ENCODE measurements around the gene AIG1. TPM values are rescaled to one million over a fixed set of nuclear protein-coding genes. Genes with fewer than 3 reads are reported as not detected.

AIG1 gene
- total RNA-seq, 2 donors from 2014 or later: 11.9 to 13.5 TPM

DNA sequence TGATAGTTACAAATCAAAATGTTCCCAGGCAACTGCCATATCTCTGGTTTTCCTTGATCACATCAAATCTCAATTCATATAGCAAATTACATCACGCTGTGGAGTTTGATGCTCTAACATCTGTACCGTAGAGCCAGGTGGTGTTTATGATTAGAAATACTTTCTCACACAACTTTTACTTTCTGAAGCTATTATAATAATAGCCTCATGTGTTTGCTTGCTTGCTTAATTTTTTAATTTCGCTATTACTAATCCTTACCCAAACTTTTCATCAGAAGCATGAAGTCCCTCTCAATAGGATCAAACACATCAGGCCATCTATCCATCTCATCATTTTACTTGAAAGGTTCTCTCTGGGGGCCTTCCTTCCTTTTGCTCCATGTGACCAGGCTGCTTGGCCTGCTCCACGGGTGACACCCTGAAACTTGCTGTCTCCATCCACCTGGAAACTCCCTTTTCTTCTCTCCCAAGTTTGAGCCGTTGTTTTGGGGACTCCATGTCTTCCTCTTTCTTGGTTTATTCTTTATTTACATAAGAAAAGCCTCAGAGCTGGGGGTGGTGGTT lies 314.4 kb downstream of the AIG1 start:
- 83 to 84% methylated on average over 5 of the region's 5 CpGs for WGBS, 2 donors
- no peaks in the 10 kb centered on the region for H3K9me3 ChIP-seq
- no peak for DNase-seq
- no peaks in the 10 kb centered on the region for H3K36me3 ChIP-seq (replicated peaks in 1 of 2; ENCODE audit: insufficient read depth in 1 of 2, low read depth in 2 of 2)
- TF ChIP-seq CTCF (IDR thresholded peaks at IDR 0.05) (no peak), POLR2A (IDR thresholded peaks at IDR 0.05) (no peak)
- intact Hi-C loops (cut with DNase I): no loop called here
- H3K4me3 ChIP-seq: no peak overlapping the region
- H3K4me1 ChIP-seq: no peaks in the 10 kb centered on the region
- no peak for ATAC-seq
- no peak overlapping the region for H3K27ac ChIP-seq
- no peaks in the 10 kb centered on the region for H3K27me3 ChIP-seq

DNA sequence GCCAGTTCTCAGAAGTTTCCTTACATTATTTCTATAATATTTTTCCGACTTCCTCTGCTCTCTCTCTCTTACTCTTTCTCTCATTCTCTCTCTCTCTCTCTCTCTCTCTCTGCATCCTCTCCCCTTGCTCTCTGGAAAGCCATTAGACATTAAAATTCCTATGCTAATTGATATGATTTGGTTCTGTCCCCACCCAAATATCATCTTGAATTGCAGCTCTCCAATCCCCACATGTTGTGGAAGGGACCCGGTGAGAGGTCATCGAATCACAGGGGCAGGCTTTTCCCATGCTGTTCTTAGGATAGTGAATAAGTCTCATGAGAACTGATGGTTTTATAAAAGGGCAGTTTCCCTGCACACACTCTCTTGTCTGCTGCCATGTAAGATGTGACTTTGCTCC lies 315.7 kb downstream of the AIG1 start:
- H3K4me1 ChIP-seq: no peaks in the 10 kb centered on the region
- WGBS, 2 donors: 81 to 88% methylated on average over 3 of the region's 3 CpGs
- DNase-seq (no peak), ATAC-seq (no peak)
- H3K9me3 ChIP-seq: no peaks in the 10 kb centered on the region
- intact Hi-C loops (cut with DNase I): no loop called here
- no peak overlapping the region for H3K27ac ChIP-seq
- no peaks in the 10 kb centered on the region for H3K27me3 ChIP-seq
- H3K36me3 ChIP-seq (replicated peaks in 1 of 2; ENCODE audit: insufficient read depth in 1 of 2, low read depth in 2 of 2): no peaks in the 10 kb centered on the region
- TF ChIP-seq POLR2A (IDR thresholded peaks at IDR 0.05): no peak
- no peak for TF ChIP-seq CTCF (IDR thresholded peaks at IDR 0.05)
- no peak overlapping the region for H3K4me3 ChIP-seq

DNA sequence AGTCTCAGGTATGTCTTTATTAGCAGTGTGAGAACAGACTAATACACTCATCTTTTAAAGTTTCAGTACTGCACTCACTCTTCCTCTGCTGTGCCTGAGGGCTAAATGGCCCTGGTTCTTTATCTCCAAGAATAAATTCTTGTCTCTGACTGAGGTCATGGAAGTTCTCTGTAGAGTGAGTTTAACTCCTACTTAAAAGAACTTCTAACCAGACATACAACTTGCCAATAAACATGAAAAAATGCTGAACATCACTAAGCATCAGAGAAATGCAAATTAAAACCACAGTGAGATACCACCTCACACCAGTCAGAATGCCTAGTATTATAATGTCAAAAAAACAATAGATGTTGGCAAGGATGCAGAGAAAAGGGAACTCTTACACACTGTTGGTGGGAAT lies 316.2 kb downstream of the AIG1 start:
- Histone ChIP-seq H3K27me3 (no peaks in the 10 kb centered on the region), H3K4me3 (no peak overlapping the region), H3K36me3 (replicated peaks in 1 of 2; ENCODE audit: insufficient read depth in 1 of 2, low read depth in 2 of 2) (no peaks in the 10 kb centered on the region), H3K4me1 (no peaks in the 10 kb centered on the region), H3K9me3 (no peaks in the 10 kb centered on the region), H3K27ac (no peak overlapping the region)
- intact Hi-C loops (cut with DNase I): no loop called here
- ATAC-seq: no peak
- TF ChIP-seq CTCF (IDR thresholded peaks at IDR 0.05) (no peak), POLR2A (IDR thresholded peaks at IDR 0.05) (no peak)
- DNase-seq: no peak

GRCh38 chr6:143385636-143386035 lies 324.9 kb downstream of the AIG1 start:
- ATAC-seq (no peak), DNase-seq (no peak)
- no peaks in the 10 kb centered on the region for H3K36me3 ChIP-seq (replicated peaks in 1 of 2; ENCODE audit: insufficient read depth in 1 of 2, low read depth in 2 of 2)
- intact Hi-C loops (cut with DNase I): no loop called here
- no peak overlapping the region for H3K4me3 ChIP-seq
- 77 to 88% methylated on average over 2 of the region's 2 CpGs for WGBS, 2 donors
- H3K4me1 ChIP-seq: no peaks in the 10 kb centered on the region
- no peaks in the 10 kb centered on the region for H3K9me3 ChIP-seq
- TF ChIP-seq POLR2A (IDR thresholded peaks at IDR 0.05) (no peak), CTCF (IDR thresholded peaks at IDR 0.05) (no peak)
- no peaks in the 10 kb centered on the region for H3K27me3 ChIP-seq
- no peak overlapping the region for H3K27ac ChIP-seq

- Histone ChIP-seq H3K36me3 (replicated peaks in 1 of 2; ENCODE audit: insufficient read depth in 1 of 2, low read depth in 2 of 2) (no peaks in the 10 kb centered on the region), H3K4me1 (no peaks in the 10 kb centered on the region), H3K4me3 (no peak overlapping the region), H3K9me3 (no peaks in the 10 kb centered on the region), H3K27ac (no peak overlapping the region), H3K27me3 (no peaks in the 10 kb centered on the region)
- no peak for ATAC-seq
- WGBS, 2 donors: 82 to 90% methylated on average over 3 of the region's 3 CpGs
- intact Hi-C loops (cut with DNase I): no loop called here
- no peak for DNase-seq
- TF ChIP-seq POLR2A (IDR thresholded peaks at IDR 0.05): no peak
- TF ChIP-seq CTCF (IDR thresholded peaks at IDR 0.05): no peak
These were observed 329.6 kb downstream of the AIG1 start for GRCh38 chr6:143390278-143390677.

Measured in body of pancreas (tissue), 4 donors.